GM18867 (cell line): ENCODE measurements around the gene GNA14.

Experiments used
- ATAC-seq: cut with Tn5 transposase; IDR thresholded peaks from one replicate; pipeline ENCODE4 v1.9.1; 2021; ENCODE audit warnings: mild to moderate bottlenecking, moderate library complexity; ENCODE audit not compliant: unreplicated experiment

GNA14 gene

DNA sequence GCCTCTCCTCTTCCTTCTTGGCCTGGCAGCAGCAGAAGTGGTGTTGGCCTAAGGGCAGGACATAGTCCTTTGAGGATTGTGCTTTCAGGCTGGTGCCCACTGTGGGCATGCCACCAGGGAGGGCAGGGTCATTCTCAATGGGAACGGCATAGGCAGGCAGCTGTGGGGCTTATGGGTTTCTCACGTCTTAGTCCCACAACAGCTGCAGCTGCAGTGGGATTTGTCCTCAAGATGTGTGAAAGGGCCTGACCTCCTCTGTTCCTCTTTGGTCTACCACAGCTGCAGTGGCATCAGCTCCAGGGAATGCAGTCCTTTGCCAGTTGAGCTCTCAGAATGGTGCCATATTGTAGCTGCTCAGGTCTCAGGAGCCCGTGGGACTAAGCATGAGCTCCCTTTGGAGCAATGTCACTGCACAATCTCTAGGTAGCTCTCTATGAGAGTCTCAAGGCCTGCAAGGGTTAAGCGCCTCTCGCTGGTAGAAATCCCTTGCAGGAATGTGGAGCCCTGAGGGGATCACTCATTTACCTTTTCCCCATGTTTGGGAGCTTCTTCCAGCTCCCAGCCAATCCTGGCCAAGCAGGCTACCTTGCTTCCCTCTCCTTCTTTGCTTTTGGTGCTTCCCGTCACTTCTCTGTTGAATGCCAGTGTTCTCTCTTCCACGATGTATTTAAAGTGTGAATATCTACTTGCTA is 104.8 kb downstream of the GNA14 start:
- ATAC-seq, result no peak

DNA sequence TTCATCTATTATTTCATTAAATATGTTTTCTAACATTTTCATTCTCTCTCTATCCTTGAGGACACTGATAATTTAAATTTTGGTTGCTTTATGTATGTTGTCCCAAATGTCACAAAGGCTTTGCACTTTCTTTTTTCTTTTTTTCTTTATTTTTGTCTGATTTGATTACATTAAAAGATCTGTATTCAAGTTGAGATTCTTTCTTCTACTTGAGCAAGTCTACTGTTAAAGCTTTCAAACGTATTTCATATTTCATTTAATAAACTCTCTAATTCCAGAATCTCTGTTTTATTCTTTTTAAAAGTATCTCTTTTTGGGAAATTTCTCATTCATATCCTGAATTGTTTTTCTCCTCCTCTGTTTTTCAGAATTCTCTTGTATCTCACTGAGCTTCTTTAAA is 106.5 kb downstream of the GNA14 start:
- ATAC-seq, result no peak

DNA sequence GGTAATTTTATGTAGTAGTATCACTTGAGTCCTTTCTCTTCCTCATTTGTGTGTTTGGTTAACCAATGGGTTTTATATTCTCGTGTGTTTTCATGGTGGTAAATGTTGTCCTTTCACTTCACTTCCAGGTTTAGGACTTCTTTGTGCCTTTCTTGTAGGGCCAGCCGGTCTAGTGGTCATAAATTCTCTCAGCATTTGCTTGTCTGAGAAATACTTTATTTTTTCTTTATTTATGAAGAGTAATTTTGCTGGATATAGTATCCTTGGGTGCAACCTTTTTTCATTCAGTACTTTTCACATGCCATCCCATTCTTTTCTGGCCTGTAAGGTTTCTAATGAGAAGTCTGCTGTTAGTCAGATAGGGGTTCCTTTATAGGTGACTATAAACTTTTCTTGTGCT is 107.1 kb downstream of the GNA14 start:
- no peak for ATAC-seq

DNA sequence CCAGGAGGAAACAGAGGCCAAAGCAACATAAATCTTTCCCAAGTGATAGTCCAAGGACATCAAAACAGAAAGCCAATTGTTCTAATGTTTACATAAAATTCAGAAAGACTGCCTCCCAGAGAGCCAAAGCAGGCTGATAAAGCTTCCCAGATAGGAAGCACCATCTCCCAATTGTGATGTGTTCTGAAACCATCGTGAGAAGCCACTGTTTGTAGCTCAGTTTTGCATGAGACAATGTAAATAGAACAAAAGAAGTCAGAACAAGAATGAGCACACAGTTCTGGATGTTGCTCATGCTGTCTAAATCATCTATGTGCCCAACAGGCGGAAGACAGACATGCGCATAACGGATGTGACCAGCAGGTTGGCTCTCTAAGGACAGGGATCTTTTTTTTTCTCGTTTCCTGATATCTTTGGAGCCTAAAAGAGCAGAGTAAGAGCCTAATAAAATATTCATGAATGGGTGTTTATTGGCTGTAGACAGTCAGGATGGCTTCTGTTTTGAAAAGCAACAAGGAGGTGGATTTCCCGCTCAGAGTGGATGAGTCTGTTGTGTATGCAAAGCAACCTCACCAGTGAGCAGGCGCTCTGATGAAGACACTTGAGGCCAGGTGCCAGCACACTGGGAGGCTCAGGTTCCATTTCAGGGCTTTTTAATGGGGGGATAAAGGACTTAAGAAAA is 113.6 kb downstream of the GNA14 start:
- no peak for ATAC-seq

DNA sequence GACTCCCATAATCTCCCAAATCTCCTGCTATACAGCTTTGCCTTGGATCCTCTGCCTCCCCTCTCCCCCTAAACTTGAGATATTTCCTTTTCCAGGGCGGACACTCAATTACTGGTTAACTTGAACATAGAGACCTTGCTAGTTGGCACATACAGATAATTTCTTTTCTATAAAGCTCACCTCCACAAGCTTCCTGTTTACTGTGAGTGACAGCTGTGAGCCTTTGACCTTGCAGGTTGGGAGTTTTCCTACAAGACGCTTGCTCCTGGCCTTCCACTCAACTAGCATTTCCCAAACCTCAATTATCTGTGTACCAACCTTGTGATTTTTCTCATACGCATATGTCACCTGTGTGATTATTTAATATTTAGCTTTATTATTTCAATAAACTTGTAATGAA is 114.5 kb downstream of the GNA14 start:
- no peak for ATAC-seq

DNA sequence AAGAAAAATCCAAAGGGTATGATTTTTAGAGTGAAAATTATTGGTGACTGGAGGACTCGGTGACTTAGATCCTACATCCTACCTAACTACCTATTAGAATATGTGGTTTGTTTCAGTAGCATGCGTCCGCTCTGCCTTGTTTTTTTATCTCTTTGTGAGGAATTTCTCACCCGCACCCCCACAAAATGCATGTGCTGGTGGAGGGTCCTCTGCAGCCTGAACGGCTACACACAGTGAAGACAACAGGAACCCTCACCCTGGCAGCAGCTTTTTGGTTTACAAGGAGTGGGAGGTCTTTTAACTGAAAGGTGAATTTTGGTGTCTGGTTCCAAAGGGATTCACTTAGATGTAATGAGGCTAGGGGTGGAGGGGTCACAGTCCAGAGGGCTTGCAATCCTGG is 115.5 kb downstream of the GNA14 start:
- ATAC-seq, result no peak

DNA sequence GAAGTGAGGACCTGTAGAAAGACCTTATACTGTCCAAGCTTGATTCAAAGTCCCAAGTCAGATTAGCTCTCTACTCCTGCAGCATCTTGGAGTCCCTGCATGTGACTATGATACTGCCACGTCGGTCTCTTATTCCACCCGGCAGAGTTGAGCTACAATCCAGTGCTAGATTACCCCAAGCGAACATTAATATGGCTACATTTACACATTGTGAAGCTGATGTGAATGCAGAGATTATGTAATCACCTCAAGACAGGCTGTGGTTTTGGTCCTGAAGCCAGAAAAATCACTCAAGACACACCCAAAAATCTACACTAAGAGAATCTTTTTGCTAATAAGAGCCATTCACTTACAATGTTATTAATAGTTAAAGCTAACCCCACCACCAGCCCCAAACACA is 116.7 kb downstream of the GNA14 start:
- ATAC-seq, result no peak

DNA sequence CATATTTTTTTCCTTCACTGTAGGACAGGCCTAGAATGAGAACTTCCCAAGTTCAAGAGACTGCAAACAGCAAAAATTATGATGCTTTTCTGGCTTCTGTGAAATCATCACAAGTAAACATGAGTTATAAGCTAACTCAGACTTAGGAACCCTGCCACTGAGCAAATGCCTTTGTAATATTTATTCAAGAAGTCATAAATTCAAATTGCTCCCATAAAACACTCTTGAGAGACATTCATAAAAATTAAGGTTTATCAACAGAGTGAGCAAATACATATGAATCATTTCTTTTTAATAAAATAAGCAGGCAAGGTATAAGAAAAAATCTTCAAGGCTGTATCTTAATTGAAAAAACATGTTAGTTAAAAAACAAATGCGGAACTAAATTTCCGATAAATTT is 124.2 kb downstream of the GNA14 start:
- ATAC-seq, result no peak

DNA sequence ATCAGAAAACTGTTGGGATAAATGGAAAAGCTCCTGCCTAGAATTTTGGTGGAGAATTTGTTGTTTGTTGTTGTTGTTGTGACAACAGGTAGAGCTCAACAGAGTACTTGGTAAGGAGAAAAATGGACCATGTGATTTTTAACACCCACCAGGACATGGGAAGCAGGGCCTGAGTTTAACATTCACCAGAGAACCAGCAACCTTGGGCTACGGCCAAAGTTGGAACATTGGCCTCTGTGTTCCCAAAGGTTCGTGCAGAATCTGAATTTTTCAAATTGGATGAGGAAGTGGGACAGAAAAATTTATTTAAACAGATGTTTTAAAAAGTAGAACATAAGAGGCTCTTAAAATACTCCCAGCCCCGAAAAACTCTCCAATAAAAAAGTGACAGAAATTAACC is 127.0 kb downstream of the GNA14 start:
- no peak for ATAC-seq

DNA sequence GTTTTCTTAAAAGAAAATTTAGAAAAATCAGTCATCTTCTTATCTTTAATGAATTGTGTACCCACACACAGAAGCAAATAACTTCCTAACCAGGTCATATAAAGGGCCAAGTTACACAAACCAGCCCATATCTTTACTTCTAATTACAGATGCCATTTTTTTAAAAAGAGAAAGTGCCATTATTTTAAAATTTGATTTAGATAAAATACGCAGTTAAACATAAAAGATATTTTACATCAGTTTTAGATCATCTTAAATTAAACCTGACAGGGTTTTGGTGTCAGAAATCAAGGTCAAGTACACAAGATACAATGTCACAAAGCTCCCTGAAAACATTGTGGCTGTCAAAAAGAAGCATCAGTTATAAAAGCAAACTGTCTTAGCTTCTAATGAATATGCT is 129.4 kb downstream of the GNA14 start:
- ATAC-seq, result no peak

DNA sequence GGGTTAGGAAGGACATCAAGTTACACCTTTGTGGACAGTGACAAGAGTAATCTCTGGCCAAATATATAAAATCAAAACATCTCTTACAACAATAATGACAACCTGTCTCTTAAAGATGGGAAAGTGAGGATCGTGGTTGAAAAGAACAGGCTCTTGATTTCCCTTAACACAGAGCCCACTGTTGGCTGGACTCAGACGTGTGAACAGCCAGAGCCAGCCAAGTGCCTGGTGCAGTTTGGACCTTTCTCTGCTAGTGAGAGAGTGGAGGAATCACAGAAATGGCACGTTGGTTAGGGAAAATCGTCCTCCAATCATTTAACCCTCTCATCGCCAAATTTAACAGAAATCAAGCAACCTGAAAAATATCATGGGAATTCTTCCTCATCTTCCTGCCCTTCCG is 131.3 kb downstream of the GNA14 start:
- ATAC-seq, result no peak

DNA sequence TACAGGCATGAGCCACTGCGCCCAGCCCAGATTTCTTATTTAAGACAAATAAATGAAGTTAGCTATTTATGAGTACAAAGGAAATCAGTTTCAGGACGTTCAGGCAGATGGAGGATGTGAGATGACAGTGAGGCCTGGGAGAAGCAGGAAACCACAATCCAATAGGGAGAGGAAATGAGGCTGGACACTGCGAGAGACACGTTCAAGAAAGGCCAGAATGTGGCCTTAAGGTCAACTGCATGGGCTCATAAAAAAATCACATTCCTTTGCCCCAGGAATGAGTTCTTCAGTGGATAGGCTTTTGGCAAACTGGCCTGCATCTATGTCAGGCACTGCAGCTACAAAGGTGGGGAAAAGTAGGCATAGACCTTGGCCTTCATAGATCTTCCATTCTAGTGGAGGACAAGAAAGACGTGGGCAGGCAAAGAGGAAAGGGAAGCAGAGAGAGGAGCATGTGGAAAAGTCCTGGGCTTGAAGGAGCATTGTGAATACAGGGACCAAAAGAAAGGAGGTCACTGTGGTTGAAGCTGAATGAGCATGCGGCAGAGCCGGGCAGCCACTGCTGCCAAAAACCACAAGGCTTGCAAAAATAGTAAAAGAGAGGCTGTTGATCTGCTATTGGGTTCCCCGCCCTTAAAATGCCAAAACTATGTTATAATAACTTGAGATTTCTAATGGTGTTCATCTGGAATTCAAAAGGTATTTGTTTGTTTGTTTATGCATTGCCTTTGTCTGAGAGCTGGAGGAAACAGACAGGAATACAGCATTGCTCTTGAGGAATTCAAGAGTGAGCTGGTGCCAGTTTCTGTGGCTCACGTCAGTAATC is 133.0 kb downstream of the GNA14 start:
- ATAC-seq, result no peak

DNA sequence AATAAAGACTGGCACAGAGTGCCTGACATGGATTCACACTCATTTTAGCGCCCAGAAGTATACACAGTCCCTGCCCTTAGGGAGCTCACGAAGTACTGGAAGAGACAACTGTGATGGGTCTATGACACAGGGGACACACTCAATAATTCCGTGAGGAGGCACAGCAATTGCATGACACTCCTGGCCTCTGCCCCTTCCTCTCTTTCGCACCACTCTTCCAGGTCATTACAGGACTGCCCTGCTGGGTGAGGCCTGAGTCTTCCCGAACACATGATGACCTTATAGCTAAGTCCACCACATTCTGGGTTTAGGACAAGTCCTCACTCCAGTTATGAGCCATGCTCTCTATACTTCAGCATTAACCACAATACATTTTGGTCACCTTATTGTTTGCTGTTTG is 134.7 kb downstream of the GNA14 start:
- no peak for ATAC-seq

DNA sequence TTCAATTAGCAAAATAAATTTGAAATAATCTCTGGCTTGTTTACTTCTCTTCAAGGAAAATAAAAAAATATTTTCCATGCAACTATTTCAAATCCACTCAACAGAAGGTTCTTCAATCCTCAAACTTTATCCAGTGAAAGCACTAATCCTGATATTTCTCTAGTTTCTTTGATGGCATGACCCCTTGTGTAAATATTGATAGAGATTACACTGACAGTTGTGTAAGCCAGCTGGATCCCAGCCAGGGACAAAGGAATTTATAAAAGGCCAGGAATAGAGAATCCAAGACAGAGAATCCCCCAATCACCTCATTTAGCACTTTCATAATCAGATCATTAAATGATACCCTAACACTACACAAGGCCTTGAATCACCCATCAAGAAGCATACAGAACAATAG is 135.2 kb downstream of the GNA14 start:
- no peak for ATAC-seq

DNA sequence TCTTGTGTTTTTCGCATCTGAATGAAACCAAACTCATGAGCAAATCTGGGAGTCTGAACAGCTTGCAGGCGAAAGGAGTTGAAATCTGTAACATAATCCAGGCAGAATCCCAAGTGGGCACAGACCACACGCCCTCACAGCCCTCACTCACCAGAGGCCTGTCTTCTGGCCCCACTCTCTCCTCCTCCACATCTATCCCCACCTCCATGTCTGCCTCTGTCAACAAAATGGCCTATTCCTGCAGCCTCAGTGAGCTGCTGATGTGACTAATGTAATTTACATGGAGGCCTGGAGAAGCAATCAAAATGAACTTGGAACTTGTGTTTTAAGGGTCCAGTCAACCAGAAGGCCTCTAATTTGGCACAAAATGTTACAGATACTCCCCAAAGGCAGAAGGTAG is 136.6 kb downstream of the GNA14 start:
- ATAC-seq, result no peak

DNA sequence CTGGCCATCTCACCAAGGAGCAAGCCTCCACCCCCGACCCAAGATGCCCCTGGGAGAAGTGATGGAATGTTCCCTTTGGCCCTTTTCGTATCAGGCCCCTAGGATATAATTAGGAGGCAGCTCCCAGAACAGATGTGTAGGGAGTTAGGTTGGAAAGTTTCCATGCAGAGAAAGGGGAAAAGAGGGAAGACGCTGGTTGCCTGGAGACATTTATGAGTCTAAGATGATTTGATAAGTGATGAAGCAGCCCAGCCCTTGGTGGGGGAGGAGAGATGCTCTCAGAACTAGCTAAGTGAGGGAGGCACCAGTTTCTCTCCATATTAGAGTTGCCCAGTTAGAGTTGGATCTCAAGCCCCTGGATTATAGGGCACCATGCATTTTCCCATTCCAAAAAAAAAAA is 137.5 kb downstream of the GNA14 start:
- ATAC-seq, result no peak

DNA sequence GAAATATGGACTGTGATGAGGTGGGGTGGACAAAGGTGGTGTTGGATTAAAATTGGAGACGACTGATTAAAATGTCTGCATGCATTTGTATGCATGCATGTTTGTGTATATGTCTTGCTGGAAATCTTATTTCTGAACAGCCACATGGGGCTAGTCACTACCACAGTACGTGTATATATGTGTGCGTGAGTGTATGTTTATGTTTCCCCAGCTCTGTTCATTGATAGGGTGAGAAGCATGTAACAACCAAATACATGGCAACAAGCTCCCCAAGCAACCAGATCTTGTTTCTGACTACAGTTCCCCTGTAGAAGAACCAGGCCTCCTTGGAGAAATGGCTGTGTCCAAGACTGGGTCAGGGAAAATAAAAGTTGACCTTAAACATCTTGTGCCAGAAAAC is 139.7 kb downstream of the GNA14 start:
- ATAC-seq, result no peak

DNA sequence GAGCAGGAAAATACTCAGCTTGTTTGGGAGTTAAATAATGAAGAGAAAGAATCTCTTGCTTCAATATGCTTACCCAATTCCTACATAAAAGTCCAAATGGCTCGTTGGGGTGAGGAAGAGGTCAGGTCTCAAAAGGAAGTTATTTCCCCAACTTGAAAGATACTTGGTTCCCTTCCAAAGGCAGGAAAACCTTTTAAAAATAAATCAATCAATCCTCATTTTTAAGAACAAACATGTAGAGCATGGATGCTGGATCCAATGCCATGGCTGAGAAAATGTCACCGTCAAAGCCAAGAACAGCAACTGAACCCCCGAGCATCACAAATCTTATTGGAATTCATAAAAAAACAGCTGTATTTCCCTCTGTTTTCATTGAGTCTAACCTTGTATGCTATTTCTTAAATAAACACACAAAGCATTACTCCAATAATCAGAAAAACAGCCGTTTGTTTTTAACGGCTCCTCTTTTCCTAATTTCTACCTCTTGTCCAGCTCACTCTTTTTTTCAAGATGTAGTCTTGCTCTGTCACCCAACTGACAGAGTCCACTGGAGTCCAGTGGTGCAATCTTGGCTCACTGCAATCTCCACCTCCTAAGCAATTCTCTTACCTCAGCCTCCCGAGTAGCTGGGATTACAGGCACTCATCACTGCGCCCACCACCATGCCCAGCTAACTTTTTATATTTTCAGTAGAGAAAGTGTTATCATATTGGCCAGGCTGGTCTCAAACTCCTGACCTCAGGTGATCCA is 140.7 kb downstream of the GNA14 start:
- ATAC-seq, result no peak

DNA sequence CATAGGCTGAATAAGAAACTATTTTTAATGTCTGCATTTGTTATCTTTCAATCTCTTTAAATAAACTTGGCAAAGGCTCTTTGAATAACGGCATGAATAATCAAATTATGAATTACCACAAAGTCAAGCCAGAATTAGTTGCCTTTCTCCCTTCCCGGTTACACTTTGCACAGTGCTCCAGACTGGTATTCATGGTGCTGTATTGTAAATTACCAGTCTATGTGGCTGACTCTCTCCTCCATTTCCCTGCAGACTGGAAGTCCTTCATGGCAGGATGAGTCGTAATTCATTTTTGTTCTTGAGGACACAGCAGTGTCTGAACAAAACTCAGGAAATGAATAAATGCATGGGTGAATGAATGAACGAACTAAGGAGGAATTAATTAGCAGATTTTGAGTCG is 142.9 kb downstream of the GNA14 start:
- no peak for ATAC-seq

DNA sequence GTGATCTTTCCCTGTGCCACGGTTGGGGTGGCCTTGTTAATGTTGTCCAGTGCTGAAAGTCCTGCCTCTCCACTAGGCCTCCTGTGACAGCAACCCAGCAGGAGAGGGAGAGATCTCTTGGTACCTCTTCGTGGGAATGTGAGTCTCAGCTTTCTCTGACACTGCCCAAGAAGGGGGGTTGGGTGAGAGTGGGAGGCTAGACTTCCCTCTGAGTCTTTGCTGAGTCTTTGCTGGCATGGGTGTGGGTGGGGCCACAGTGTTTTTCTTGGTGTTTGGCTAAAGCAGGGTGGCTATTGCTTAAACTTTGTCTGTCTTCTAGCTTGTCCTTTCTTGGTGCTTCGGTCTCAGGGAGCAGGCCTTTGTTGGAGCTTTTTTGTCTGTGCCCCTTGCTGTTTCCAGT is 145.6 kb downstream of the GNA14 start:
- ATAC-seq, result no peak

DNA sequence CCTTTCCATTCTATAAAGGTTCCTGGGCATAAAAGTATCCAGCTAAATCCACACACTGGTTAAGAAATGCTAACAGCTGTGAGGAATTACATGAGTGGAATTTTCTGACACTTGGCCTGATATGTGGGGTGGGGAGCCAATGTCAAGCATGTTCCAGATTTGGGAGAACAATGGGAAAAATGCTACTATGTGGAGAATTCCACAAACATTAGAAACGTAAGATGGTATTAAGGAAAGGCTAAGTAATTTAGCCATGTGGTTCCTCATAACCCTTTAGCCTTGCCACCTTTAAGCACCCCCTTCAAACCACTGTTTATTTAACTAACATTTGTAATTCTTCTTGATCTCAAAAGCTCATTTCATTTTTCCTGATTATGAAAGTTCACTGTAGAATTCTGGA is 149.2 kb downstream of the GNA14 start:
- no peak for ATAC-seq
